Measurements from ENCODE around the gene NBEA.
"Not testable (repeated sequence)": the region's sequence is repeated elsewhere in the genome, so short reads cannot be mapped to it uniquely, and the experiment has no call there.

Gene NBEA

GRCh38 chr13:34944751-34945150, 2.7 kb downstream of the NBEA start:
- DNase-seq (ENCODE audit: low read depth) = no peak
- TF ChIP-seq CTCF (IDR thresholded peaks at IDR 0.05; ENCODE audit: control insufficient read depth, extremely low read depth, insufficient read depth) = no peak
- no peak overlapping the region for H3K4me3 ChIP-seq (ENCODE audit: low read depth, low read length)

DNA sequence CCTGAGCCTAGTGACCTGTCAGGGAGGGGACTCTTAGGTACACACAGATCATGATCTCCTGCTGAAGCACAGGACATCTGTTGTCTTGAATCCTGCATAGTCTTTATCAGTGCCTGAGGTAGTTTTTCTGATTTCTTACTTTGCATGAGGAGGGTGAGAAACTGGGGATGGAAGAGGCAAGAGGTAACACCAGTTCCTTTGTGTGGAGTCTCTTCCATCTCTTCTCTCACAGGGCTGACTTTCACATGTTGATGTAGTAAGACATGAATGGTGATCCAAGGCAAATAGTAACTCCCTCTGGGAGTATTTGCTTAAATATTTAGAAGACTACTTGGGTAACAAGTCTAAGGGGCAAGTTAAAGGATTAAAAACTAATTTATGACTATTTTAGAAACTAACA, 9.5 kb downstream of the NBEA start:
- DNase-seq (ENCODE audit: low read depth) = no peak
- no peak overlapping the region for H3K4me3 ChIP-seq (ENCODE audit: low read depth, low read length)
- TF ChIP-seq CTCF (IDR thresholded peaks at IDR 0.05; ENCODE audit: control insufficient read depth, extremely low read depth, insufficient read depth) = no peak

DNA sequence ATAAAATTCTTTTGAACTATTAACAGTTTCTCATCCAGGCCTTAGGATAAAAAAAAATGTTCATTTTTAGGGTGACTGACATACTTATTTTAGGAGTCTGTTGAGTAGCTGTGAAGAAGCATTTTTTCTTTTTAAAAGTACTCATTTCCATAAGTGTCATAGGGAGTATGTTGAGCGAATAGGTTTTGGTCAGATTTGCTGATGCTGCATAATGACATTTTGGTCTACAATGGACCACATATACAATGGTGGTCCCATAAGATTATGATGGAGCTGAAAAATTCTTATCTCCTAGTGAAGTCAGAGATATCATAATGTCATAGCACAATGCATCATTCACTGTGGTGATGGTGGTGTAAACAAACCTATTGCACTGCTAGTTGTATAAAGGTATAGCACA, 17.4 kb downstream of the NBEA start:
- no peak for DNase-seq (ENCODE audit: low read depth)
- no peak for TF ChIP-seq CTCF (IDR thresholded peaks at IDR 0.05; ENCODE audit: control insufficient read depth, extremely low read depth, insufficient read depth)
- no peak overlapping the region for H3K4me3 ChIP-seq (ENCODE audit: low read depth, low read length)

DNA sequence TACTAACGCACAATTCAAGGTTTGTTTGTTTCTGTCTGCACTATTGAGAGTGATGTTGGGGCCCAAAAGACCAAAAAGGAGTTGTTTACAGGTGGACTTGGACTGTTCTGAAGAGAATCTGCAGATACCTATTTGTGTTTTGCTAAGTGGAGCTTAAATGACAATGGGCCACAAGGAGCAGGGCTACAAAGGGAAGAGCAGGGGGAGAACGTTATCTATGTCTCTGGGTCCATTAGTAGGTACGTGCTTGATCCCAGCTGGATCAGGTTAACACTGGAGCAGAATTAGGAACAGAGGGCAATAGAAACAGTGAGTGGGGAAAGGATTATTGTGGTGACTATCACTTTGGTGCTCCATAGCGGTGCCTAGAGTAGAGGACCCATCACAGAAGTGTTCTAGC, 22.5 kb downstream of the NBEA start:
- TF ChIP-seq CTCF (IDR thresholded peaks at IDR 0.05; ENCODE audit: control insufficient read depth, extremely low read depth, insufficient read depth) = no peak

GRCh38 chr13:34967851-34968562, 25.9 kb downstream of the NBEA start:
- DNase-seq (ENCODE audit: low read depth) = no peak
- no peak overlapping the region for H3K4me3 ChIP-seq (ENCODE audit: low read depth, low read length)
- TF ChIP-seq CTCF (IDR thresholded peaks at IDR 0.05; ENCODE audit: control insufficient read depth, extremely low read depth, insufficient read depth) = no peak

More for the DNA sequence above, 22.5 kb downstream of the NBEA start:
- no peak overlapping the region for H3K4me3 ChIP-seq (ENCODE audit: low read depth, low read length)
- no peak for DNase-seq (ENCODE audit: low read depth)

GRCh38 chr13:34969539-34969938, 27.5 kb downstream of the NBEA start:
- H3K4me3 ChIP-seq (ENCODE audit: low read depth, low read length); DNase-seq (ENCODE audit: low read depth): not testable (repeated sequence)

DNA sequence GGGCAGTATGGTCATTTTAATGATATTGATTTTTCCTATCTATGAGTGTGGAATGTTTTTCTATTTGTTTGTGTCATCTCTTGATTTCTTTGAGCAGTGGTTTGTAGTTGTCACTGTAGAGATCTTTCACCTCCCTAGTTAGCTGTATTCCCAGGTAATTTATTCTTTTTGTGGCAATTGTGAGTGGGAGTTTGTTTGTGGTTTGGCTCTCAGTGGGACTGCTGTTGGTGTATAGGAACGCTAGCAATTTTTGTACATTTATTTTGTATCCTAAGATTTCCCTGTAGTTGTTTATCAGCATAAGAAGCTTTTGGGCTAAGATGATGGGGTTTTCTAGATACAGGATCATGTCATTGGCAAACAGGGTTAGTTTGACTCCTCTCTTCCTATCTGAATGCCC, 28.9 kb downstream of the NBEA start:
- no peak for TF ChIP-seq CTCF (IDR thresholded peaks at IDR 0.05; ENCODE audit: control insufficient read depth, extremely low read depth, insufficient read depth)
- no peak for DNase-seq (ENCODE audit: low read depth)
- no peak overlapping the region for H3K4me3 ChIP-seq (ENCODE audit: low read depth, low read length)
